Gastrocnemius medialis (tissue), 4 donors: ENCODE results near the gene XCL1. TPM values are rescaled to one million over a fixed set of nuclear protein-coding genes. Genes with fewer than 3 reads are reported as not detected.

Experiments
- ATAC-seq, 2 donors: fragments of 150-250 bp; one replicate each; pipeline ENCODE4 v1.9.1; 2016
- DNase-seq, 2 donors: peaks; one replicate each; pipeline ENCODE4 v3.0.0-alpha.2; 2019
- H3K27ac ChIP-seq, 4 donors: fragments of 200-600 bp; sonication (generic); 1 replicate in 1 of 4; 2 replicates in 3 of 4; pipeline ENCODE4 v1.5.1; 2016 to 2018; ENCODE audit warnings: mild to moderate bottlenecking in 2 of 4, moderate library complexity in 1 of 4
- H3K27me3 ChIP-seq, 3 donors: fragments of 200-600 bp; sonication (generic) in 2 of 3; 1 replicate in 1 of 3; 2 replicates in 2 of 3; pipeline versions ENCODE4 v1.5.1 to v1.6.0; 2016 to 2019; ENCODE audit warnings: mild to moderate bottlenecking in 1 of 3, moderate library complexity in 1 of 3
- H3K36me3 ChIP-seq, 2 donors: fragments of 200-600 bp; sonication (generic) in 1 of 2; one replicate each; pipeline ENCODE4 v1.5.1; 2017 to 2018
- H3K4me1 ChIP-seq, 2 donors: fragments of 200-600 bp; sonication (generic) in 1 of 2; one replicate each; pipeline ENCODE4 v1.5.1; 2016 to 2017; ENCODE audit warnings: mild to moderate bottlenecking in 2 of 2
- H3K4me3 ChIP-seq, 4 donors: fragments of 200-600 bp; sonication (generic) in 3 of 4; 1 replicate in 1 of 4; 2 replicates in 3 of 4; pipeline ENCODE4 v1.5.1; 2016 to 2019; ENCODE audit warnings: mild to moderate bottlenecking in 2 of 4
- H3K9me3 ChIP-seq, 3 donors: fragments of 200-600 bp; sonication (generic) in 2 of 3; 1 replicate in 1 of 3; 2 replicates in 2 of 3; pipeline ENCODE4 v1.5.1; 2016 to 2019
- CTCF ChIP-seq, 5 experiments: fragments of 450-650 bp in 3 of 5; fragments of 200-600 bp in 2 of 5; sonication (generic) in 2 of 5; IDR thresholded peaks in 4 of 5; conservative IDR thresholded peaks in 1 of 5; 1 replicate in 4 of 5; 2 replicates in 1 of 5; pipeline ENCODE4 v1.5.1; 2016 to 2019; ENCODE audit warnings: antibody characterized with exemption in 5 of 5, mild to moderate bottlenecking in 3 of 5, moderate library complexity in 3 of 5
- POLR2A ChIP-seq, 2 donors: fragments of 450-650 bp; IDR thresholded peaks; one replicate each; pipeline ENCODE4 v1.6.1; 2017; ENCODE audit warnings: antibody characterized with exemption in 2 of 2, mild to moderate bottlenecking in 2 of 2, moderate library complexity in 2 of 2
- in situ Hi-C, 4 donors: fragments of 200-750 bp; cut with MboI; loops; one replicate each; pipeline versions ENCODE4 v1.15.0 to v1.8.0; 2017; ENCODE audit warnings: low sequenced_read_pairs in 4 of 4
- intact Hi-C: fragments of 100-400 bp; cut with DNase I; formaldehyde crosslinking; loops from one replicate; pipeline ENCODE4 v1.15.1; 2023; ENCODE audit warnings: low total_unique reads
- total RNA-seq, 4 donors: library from RNA; depleted of rRNA; stranded (reverse); fragments of >200 nt; gene quantifications; one replicate each; pipeline versions ENCODE4 v1.1.0 to v1.2.3, GENCODE V29; 2016

Gene XCL1
- total RNA-seq, 4 donors from 2014 or later = not detected

GRCh38 chr1:168554603-168555483 lies 21.6 kb upstream of the XCL1 start:
- in situ Hi-C loops = loop anchor here in 1 of 4 donors (25.0 kb wide), 2 partner anchors 118 to 218 kb away; no protein-coding TSS in a partner anchor
- no peak overlapping the region for H3K4me3 ChIP-seq

GRCh38 chr1:168555508-168556046 lies 20.8 kb upstream of the XCL1 start:
- H3K27me3 ChIP-seq = no peaks in the 10 kb centered on the region
- no peaks in the 10 kb centered on the region for H3K36me3 ChIP-seq
- H3K27ac ChIP-seq = no peak overlapping the region
- in situ Hi-C loops (loop anchor here in 1 of 4 donors (25.0 kb wide), 2 partner anchors 118 to 218 kb away; no protein-coding TSS in a partner anchor), intact Hi-C loops (no loop called here)
- no peaks in the 10 kb centered on the region for H3K4me1 ChIP-seq
- ATAC-seq = no peak
- DNase-seq = no peak
- H3K4me3 ChIP-seq = no peak overlapping the region
- TF ChIP-seq POLR2A (IDR thresholded peaks at IDR 0.05) (no peak), CTCF (IDR thresholded peaks at IDR 0.05 in 4 of 5, conservative IDR thresholded peaks at IDR 0.05 in 1 of 5) (no peak)
- no peaks in the 10 kb centered on the region for H3K9me3 ChIP-seq

More at GRCh38 chr1:168554603-168555483, 21.6 kb upstream of the XCL1 start:
- no peak for ATAC-seq
- no peak for TF ChIP-seq CTCF (IDR thresholded peaks at IDR 0.05 in 4 of 5, conservative IDR thresholded peaks at IDR 0.05 in 1 of 5)
- TF ChIP-seq POLR2A (IDR thresholded peaks at IDR 0.05) = no peak
- no peaks in the 10 kb centered on the region for H3K27me3 ChIP-seq
- DNase-seq = no peak
- no peaks in the 10 kb centered on the region for H3K9me3 ChIP-seq
- intact Hi-C loops = no loop called here
- no peaks in the 10 kb centered on the region for H3K4me1 ChIP-seq
- no peaks in the 10 kb centered on the region for H3K36me3 ChIP-seq
- H3K27ac ChIP-seq = no peak overlapping the region

- TF ChIP-seq POLR2A (IDR thresholded peaks at IDR 0.05) (no peak), CTCF (IDR thresholded peaks at IDR 0.05 in 4 of 5, conservative IDR thresholded peaks at IDR 0.05 in 1 of 5) (no peak)
- Histone ChIP-seq H3K27ac (no peak overlapping the region), H3K36me3 (no peaks in the 10 kb centered on the region), H3K27me3 (no peaks in the 10 kb centered on the region), H3K4me1 (no peaks in the 10 kb centered on the region), H3K4me3 (no peak overlapping the region), H3K9me3 (no peaks in the 10 kb centered on the region)
- in situ Hi-C loops = loop anchor here in 1 of 4 donors (25.0 kb wide), 2 partner anchors 119 to 219 kb away; no protein-coding TSS in a partner anchor
- DNase-seq (no peak), ATAC-seq (no peak)
- intact Hi-C loops = no loop called here
These were observed 19.8 kb upstream of the XCL1 start for GRCh38 chr1:168556647-168557046.

GRCh38 chr1:168560370-168560769 lies 16.0 kb upstream of the XCL1 start:
- DNase-seq (no peak), ATAC-seq (no peak)
- H3K27me3 ChIP-seq = no peaks in the 10 kb centered on the region
- intact Hi-C loops (no loop called here), in situ Hi-C loops (loop anchor here in 2 of 4 donors (10.0 to 25.0 kb wide), 3 partner anchors 123 to 223 kb away; no protein-coding TSS in a partner anchor)
- H3K4me3 ChIP-seq = no peak overlapping the region
- no peaks in the 10 kb centered on the region for H3K9me3 ChIP-seq
- no peaks in the 10 kb centered on the region for H3K36me3 ChIP-seq
- no peak overlapping the region for H3K27ac ChIP-seq
- no peaks in the 10 kb centered on the region for H3K4me1 ChIP-seq
- TF ChIP-seq CTCF (IDR thresholded peaks at IDR 0.05 in 4 of 5, conservative IDR thresholded peaks at IDR 0.05 in 1 of 5) (no peak), POLR2A (IDR thresholded peaks at IDR 0.05) (no peak)
